GM12891 (cell line): ENCODE results near the gene IGFLR1.
"Not testable (repeated sequence)": the region's sequence is repeated elsewhere in the genome, so short reads cannot be mapped to it uniquely, and the experiment has no call there.

Experiments used
- DNase-seq: peaks from one replicate; pipeline ENCODE4 v3.0.0; 2011; ENCODE audit warnings: low spot score; ENCODE audit not compliant: insufficient read length
- FAIRE-seq: peaks from 2 replicates; lab custom pipeline; 2011; peaks lifted over from hg19 to GRCh38; lab: Jason Lieb, UNC
- PAX5 ChIP-seq: IDR thresholded peaks from 2 replicates; pipeline ENCODE4 v1.6.1; 2011; ENCODE audit warnings: low read length, moderate library complexity, mild to moderate bottlenecking; ENCODE audit not compliant: insufficient read depth, severe bottlenecking
- POLR2A ChIP-seq: IDR thresholded peaks from 2 replicates; pipeline ENCODE4 v1.6.1; 2011; ENCODE audit warnings: low read depth, low read length, control low read depth
- POLR2AphosphoS5 ChIP-seq: IDR thresholded peaks from 2 replicates; pipeline ENCODE4 v1.6.1; 2011; ENCODE audit warnings: low read depth, low read length, control low read depth
- POU2F2 ChIP-seq: IDR thresholded peaks from 2 replicates; pipeline ENCODE4 v1.6.1; 2011; ENCODE audit warnings: low read depth, mild to moderate bottlenecking, control low read depth, low read length, moderate library complexity
- SPI1 ChIP-seq: IDR thresholded peaks from 2 replicates; pipeline ENCODE4 v1.6.1; 2011; ENCODE audit warnings: low read depth, low read length, control low read depth
- TAF1 ChIP-seq: IDR thresholded peaks from 2 replicates; pipeline ENCODE4 v1.6.1; 2011; ENCODE audit warnings: low read depth, low read length, control low read depth

Gene IGFLR1

DNA sequence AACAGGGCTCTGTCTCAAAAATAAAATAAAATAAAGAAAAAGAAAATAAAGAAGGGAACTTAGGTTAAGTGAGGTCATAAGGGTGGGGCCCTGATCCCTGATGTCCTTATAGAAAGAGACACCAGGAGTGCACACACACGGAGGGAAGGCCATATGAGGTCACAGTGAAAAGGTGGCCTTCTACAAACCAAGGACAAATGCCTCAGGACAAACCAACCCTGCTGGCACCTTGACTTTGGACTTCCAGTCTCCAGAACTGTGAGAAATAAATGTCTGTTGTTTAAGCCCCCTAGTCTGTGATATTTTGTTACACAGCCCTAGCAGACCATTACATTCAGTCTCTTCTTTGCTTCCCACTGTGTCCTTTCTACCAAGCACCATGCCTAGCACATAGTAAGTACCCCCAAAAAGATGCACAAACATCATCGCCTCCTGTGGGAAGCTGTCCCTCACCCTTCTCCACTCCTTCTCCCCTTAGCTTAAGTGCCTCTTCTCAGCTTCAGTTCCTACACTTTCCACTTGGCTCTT lies 46.3 kb downstream of the IGFLR1 start:
- FAIRE-seq, result no peak
- TF ChIP-seq POU2F2, result no peak
- TF ChIP-seq POLR2AphosphoS5, result no peak
- TF ChIP-seq POLR2A, result no peak
- TF ChIP-seq TAF1, result no peak
- no peak for TF ChIP-seq SPI1
- no peak for TF ChIP-seq PAX5
- DNase-seq, result no peak

- TF ChIP-seq POLR2AphosphoS5 (no peak), TAF1 (no peak), PAX5 (no peak), POU2F2 (peak; percentile 52; the same call in 1 of the 2 replicates), POLR2A (no peak), SPI1 (no peak)
- DNase-seq (peak; percentile 81), FAIRE-seq (peak; percentile 99)
Observed at GRCh38 chr19:35693835-35694599, 48.2 kb downstream of the IGFLR1 start.

DNA sequence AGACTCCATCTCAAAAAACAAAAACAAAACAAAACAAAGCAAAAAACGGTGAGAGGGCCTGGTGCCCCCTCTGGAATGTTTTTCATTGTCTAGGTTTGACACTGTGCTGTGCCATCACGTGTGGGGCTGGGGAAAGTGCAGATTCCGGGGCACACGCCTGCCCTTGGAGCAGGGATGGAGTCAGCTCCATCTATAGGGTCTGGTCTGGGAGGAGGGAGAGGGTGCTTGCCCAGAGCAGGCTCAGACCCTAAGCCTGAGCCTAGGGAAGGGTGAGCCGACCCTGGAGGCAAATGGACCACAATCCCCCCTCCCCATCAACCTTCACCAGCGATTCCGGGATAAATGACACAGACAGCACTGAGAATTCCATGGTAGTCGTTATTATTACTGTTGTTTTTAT lies 48.8 kb downstream of the IGFLR1 start:
- no peak for FAIRE-seq
- no peak for TF ChIP-seq POU2F2
- no peak for TF ChIP-seq PAX5
- TF ChIP-seq SPI1, result no peak
- TF ChIP-seq TAF1, result no peak
- no peak for TF ChIP-seq POLR2AphosphoS5
- TF ChIP-seq POLR2A, result no peak
- DNase-seq, result no peak

DNA sequence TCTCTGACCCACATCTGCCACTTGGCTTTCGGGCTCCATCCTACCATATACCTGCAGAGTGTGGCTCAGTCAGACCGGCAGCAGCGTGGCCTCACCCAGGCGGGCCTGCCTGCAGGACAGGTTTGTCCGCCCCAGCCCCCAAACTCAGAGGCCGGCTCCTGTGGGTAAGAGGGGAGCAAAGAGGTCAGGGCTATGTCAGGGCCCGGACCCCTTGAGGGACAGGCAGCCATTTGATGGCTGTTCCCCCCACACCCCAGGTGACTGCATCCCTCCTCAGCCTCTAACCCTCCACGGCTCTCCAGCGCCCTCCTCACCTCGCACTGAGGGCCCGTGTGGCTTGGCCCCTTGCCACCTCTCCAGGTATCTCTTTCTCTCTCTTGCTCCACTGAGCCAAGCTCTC lies 50.2 kb downstream of the IGFLR1 start:
- TF ChIP-seq SPI1 (no peak), POLR2AphosphoS5 (no peak), POU2F2 (no peak), POLR2A (no peak), TAF1 (no peak), PAX5 (no peak)
- DNase-seq (no peak), FAIRE-seq (no peak)

GRCh38 chr19:35691106-35691505 lies 51.1 kb downstream of the IGFLR1 start:
- FAIRE-seq, result not testable (repeated sequence)

DNA sequence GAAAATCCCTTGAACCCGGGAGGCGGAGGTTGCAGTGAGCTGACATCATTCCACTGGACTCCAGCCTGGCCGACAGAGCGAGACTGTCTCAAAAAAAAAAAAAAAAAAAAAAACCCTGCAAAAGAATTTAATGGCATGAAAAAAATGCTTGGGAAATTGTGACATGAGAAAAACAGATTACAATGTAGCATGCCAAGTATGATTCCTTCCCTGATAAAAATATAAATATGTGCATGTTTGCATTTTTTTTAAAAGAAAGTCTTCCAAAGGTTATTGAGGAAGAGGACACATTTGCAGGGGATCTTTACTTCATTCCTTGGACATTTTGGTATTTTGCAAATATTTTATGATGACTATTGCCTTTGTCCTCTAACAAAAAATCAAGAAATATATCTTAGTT lies 52.4 kb downstream of the IGFLR1 start:
- DNase-seq (no peak), FAIRE-seq (no peak)
- TF ChIP-seq PAX5 (no peak), POLR2AphosphoS5 (no peak), POU2F2 (no peak), TAF1 (no peak), SPI1 (no peak), POLR2A (no peak)

More at GRCh38 chr19:35691106-35691505, 51.1 kb downstream of the IGFLR1 start:
- not testable (repeated sequence) for DNase-seq
